ENCODE data around the gene GPR146. TPM values are rescaled to one million over a fixed set of nuclear protein-coding genes. Genes with fewer than 3 reads are reported as not detected.

Gene GPR146
- total RNA-seq, 1 donor from 2014 or later: 0.79 TPM

DNA sequence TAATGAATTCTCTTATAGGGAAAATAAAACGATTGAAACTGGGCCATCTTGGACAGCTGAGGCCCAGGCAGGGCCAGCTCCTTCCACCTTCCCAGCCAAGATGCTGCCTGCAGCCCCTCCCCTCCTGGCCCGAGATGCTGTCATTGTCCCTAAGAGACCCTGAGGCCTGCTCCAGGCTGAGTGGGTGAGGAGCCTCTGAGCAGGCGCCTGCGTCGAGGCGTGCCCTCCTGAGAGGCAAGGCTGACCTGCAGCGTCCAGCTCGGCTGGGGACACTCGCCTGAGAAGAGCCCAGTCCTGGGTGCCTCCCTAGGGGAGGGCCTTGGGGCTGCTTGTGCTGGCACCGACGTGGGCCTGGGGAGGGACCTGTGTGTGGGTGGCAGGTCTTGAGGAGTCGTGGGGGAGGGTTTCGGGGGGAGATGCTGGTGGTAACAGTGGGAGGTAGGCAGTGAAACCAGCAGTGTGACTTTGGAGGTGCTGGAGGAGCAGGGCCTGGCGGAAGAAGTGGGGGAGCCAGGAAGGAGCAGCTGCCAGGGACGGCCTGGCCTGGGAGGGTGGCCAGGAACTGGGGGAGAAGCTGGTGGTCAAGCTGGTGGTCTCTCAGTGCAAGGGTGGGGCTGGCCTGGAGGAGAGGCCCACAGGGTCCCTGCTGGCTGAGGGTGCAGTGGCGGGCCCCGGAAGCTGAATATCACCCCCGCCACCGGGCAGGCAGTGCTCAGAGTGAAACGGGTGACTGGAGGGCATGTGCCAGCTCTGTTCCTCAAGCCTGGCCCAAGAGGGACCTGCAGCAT lies 7.9 kb downstream of the GPR146 start:
- Histone ChIP-seq H4K20me1 (ENCODE audit: low read depth) (peaks cover 16% of the 10 kb centered on the region), H3F3A (ENCODE audit: low read depth) (peaks cover 30% of the 10 kb centered on the region), H3K79me2 (ENCODE audit: low read depth) (peaks cover 22% of the 10 kb centered on the region), H3K9ac (no peak overlapping the region), H3K4me3 (no peak overlapping the region), H3K36me3 (no peaks in the 10 kb centered on the region), H3K4me2 (no peak overlapping the region), H3K9me3 (ENCODE audit: low read depth) (no peaks in the 10 kb centered on the region), H2AFZ (replicated peaks) (no peak overlapping the region), H3K4me1 (peaks cover 50% of the 10 kb centered on the region), H3K27ac (peak overlapping the region; percentile 58), H3K27me3 (no peaks in the 10 kb centered on the region)
- Mint-ChIP-seq H3K4me3 (no peak overlapping the region), H3K27me3 (ENCODE audit: insufficient read depth, low read depth) (peaks cover 7% of the 10 kb centered on the region), H3K27ac (peak overlapping the region; percentile 93), H3K4me1 (peaks cover 50% of the 10 kb centered on the region), H3K9me3 (no peaks in the 10 kb centered on the region), H3K36me3 (no peaks in the 10 kb centered on the region)
- DNase-seq (ENCODE audit: low spot score): no peak
- TF ChIP-seq EZH2 (IDR thresholded peaks at IDR 0.05) (no peak), EZH2phosphoT487 (IDR thresholded peaks at IDR 0.05) (no peak)
- TF ChIP-seq, protein P1, sequence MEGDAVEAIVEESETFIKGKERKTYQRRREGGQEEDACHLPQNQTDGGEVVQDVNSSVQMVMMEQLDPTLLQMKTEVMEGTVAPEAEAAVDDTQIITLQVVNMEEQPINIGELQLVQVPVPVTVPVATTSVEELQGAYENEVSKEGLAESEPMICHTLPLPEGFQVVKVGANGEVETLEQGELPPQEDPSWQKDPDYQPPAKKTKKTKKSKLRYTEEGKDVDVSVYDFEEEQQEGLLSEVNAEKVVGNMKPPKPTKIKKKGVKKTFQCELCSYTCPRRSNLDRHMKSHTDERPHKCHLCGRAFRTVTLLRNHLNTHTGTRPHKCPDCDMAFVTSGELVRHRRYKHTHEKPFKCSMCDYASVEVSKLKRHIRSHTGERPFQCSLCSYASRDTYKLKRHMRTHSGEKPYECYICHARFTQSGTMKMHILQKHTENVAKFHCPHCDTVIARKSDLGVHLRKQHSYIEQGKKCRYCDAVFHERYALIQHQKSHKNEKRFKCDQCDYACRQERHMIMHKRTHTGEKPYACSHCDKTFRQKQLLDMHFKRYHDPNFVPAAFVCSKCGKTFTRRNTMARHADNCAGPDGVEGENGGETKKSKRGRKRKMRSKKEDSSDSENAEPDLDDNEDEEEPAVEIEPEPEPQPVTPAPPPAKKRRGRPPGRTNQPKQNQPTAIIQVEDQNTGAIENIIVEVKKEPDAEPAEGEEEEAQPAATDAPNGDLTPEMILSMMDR (IDR thresholded peaks at IDR 0.05): no peak

DNA sequence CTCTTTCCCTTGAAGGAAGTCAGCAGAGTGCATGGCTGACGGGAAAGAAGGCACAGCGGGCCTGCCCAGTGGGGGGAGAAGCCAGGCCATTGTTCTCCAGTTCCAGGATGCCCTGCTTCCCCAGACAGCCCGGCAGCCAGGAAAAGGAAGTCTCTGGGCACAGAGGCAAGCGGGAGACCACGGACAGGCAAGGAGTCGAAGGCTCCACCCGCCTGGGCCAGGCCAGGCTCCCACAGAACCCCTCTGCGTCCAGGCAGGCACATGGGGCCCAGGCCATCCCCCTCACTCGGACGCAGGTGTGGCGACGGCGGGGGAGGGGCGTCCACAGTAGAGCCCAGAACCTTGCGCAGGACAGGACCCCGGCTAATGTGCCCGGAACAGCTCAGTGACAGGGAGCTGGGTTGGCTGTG lies 8.7 kb downstream of the GPR146 start:
- Mint-ChIP-seq H3K9me3 (no peaks in the 10 kb centered on the region), H3K27ac (no peak overlapping the region), H3K27me3 (ENCODE audit: insufficient read depth, low read depth) (peaks cover 7% of the 10 kb centered on the region), H3K4me3 (no peak overlapping the region), H3K4me1 (peaks cover 42% of the 10 kb centered on the region), H3K36me3 (no peaks in the 10 kb centered on the region)
- Histone ChIP-seq H3K4me3 (no peak overlapping the region), H3K79me2 (ENCODE audit: low read depth) (peaks cover 22% of the 10 kb centered on the region), H3K27me3 (no peaks in the 10 kb centered on the region), H4K20me1 (ENCODE audit: low read depth) (peaks cover 8% of the 10 kb centered on the region), H3K27ac (peak overlapping the region; percentile 58), H3K4me1 (peaks cover 42% of the 10 kb centered on the region), H3K36me3 (no peaks in the 10 kb centered on the region), H3K4me2 (peak overlapping the region; percentile 60), H3K9ac (no peak overlapping the region), H2AFZ (replicated peaks) (no peak overlapping the region), H3F3A (ENCODE audit: low read depth) (peaks cover 23% of the 10 kb centered on the region), H3K9me3 (ENCODE audit: low read depth) (no peaks in the 10 kb centered on the region)
- DNase-seq (ENCODE audit: low spot score): peak; percentile 67
- TF ChIP-seq EZH2 (IDR thresholded peaks at IDR 0.05) (no peak), EZH2phosphoT487 (IDR thresholded peaks at IDR 0.05) (no peak)
- TF ChIP-seq, protein P1 (IDR thresholded peaks at IDR 0.05): no peak

DNA sequence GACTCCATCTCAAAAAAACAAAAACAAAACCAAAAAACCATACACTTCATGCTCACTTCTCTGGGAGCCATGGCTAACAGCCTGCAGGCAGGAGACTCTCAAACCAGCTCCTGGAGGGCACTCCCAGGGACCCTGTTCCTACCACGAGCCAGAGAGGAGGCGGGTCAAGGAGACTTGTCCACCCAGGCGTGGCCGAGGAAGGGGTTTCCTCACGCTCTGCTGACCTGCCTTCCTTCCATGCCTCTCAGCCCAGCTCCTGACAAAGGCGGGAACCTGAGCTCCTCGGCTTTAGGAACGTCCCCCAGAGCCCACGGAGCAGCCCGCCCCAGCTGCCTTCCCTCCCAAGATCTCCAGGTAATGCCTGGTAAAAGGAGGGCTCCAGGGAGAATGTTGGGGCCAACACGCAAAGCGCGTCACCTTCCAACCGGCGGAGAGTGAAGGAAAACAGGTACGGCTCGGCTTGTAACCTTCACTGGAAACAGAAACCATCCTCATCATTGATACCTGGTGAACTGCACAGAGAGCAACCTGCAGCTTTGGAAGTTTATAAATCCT lies 9.5 kb downstream of the GPR146 start:
- peak overlapping the region; percentile 57 for H3K4me3 Mint-ChIP-seq
- no peaks in the 10 kb centered on the region for H3K27me3 ChIP-seq
- H4K20me1 ChIP-seq (ENCODE audit: low read depth): peaks cover 3% of the 10 kb centered on the region

More for the DNA sequence above, 9.5 kb downstream of the GPR146 start:
- Histone ChIP-seq H3K4me2 (peak overlapping the region; percentile 60), H3K36me3 (no peaks in the 10 kb centered on the region), H3K9ac (peak overlapping the region; percentile 20), H3K9me3 (ENCODE audit: low read depth) (no peaks in the 10 kb centered on the region), H3K4me3 (no peak overlapping the region), H3K4me1 (peaks cover 36% of the 10 kb centered on the region), H2AFZ (replicated peaks) (no peak overlapping the region), H3K79me2 (ENCODE audit: low read depth) (peaks cover 16% of the 10 kb centered on the region), H3K27ac (peak overlapping the region; percentile 63), H3F3A (ENCODE audit: low read depth) (peaks cover 21% of the 10 kb centered on the region)
- peak overlapping the region; percentile 74 for H3K27ac Mint-ChIP-seq
- peaks cover 4% of the 10 kb centered on the region for H3K36me3 Mint-ChIP-seq
- peak; percentile 73 for DNase-seq (ENCODE audit: low spot score)
- no peaks in the 10 kb centered on the region for H3K9me3 Mint-ChIP-seq
- H3K27me3 Mint-ChIP-seq (ENCODE audit: insufficient read depth, low read depth): peaks cover 7% of the 10 kb centered on the region
- peaks cover 39% of the 10 kb centered on the region for H3K4me1 Mint-ChIP-seq
- no peak for TF ChIP-seq EZH2 (IDR thresholded peaks at IDR 0.05)
- TF ChIP-seq, protein P1 (IDR thresholded peaks at IDR 0.05): no peak
- no peak for TF ChIP-seq EZH2phosphoT487 (IDR thresholded peaks at IDR 0.05)

Data from neural progenitor cell (in vitro differentiated cells).